GM12892 (cell line): Measurements from ENCODE around the gene SGCE.

Experiments used
- POLR2A ChIP-seq: IDR thresholded peaks from 2 replicates; pipeline ENCODE4 v1.6.1; 2011; ENCODE audit warnings: low read depth, low read length, control low read depth
- POLR2AphosphoS5 ChIP-seq: IDR thresholded peaks from 2 replicates; pipeline ENCODE4 v1.6.1; 2011; ENCODE audit warnings: low read depth, low read length, control low read depth

GRCh38 chr7:94588075-94588474, 67.9 kb downstream of the SGCE start:
- TF ChIP-seq POLR2A (no peak), POLR2AphosphoS5 (no peak)
